DND-41 (cell line): Measurements from ENCODE around the gene NPAS2.
A peak's percentile ranks its signal among the peaks of the same experiment; 100 is the strongest.

ENCODE experiments used
- ATAC-seq: fragments of 200-7000 bp; cut with Tn5 transposase; 3 replicates; pipeline ENCODE4 v1.9.1; 2021; ENCODE audit warnings: low read depth; ENCODE audit not compliant: insufficient read depth
- DNase-seq: peaks from one replicate; pipeline ENCODE4 v3.0.0-alpha.2; 2020
- H2AFZ ChIP-seq: 2 replicates; pipeline ENCODE4 v1.6.0; 2012; ENCODE audit warnings: low read depth, low read length
- H3K27ac ChIP-seq: 2 replicates; pipeline ENCODE4 v1.5.1; 2012; ENCODE audit warnings: low read length, inconsistent platforms
- H3K27me3 ChIP-seq: fragments of 200-600 bp; sonication (generic); 2 replicates; pipeline ENCODE4 v1.6.0; 2012; ENCODE audit warnings: low read length, mild to moderate bottlenecking, inconsistent platforms; ENCODE audit not compliant: insufficient read depth, poor library complexity
- H3K36me3 ChIP-seq: 2 replicates; pipeline ENCODE4 v1.5.1; 2012; ENCODE audit warnings: low read length, inconsistent platforms; ENCODE audit not compliant: insufficient read depth
- H3K4me1 ChIP-seq: 2 replicates; pipeline ENCODE4 v1.5.1; 2012; ENCODE audit warnings: mild to moderate bottlenecking, low read length; ENCODE audit not compliant: insufficient read depth
- H3K4me2 ChIP-seq: 2 replicates; pipeline ENCODE4 v1.6.0; 2012; ENCODE audit warnings: mild to moderate bottlenecking, moderate library complexity, low read length, inconsistent platforms; ENCODE audit not compliant: insufficient read depth
- H3K4me3 ChIP-seq, 2 experiments: fragments of 200-600 bp in 1 of 2; shearing (Covaris generic) in 1 of 2; 2 replicates each; pipeline ENCODE4 v1.5.1; 2012 to 2016; ENCODE audit warnings: inconsistent platforms in 2 of 2, low read length in 2 of 2, mild to moderate bottlenecking in 2 of 2, low read depth in 1 of 2, moderate library complexity in 1 of 2
- H3K79me2 ChIP-seq: 2 replicates; pipeline ENCODE4 v1.6.0; 2012; ENCODE audit warnings: low read length, inconsistent platforms; ENCODE audit not compliant: insufficient read depth
- H3K9ac ChIP-seq: 2 replicates; pipeline ENCODE4 v1.6.0; 2012; ENCODE audit warnings: low read depth, mild to moderate bottlenecking, inconsistent platforms, low read length, moderate library complexity
- H3K9me3 ChIP-seq: 2 replicates; pipeline ENCODE4 v1.5.1; 2012; ENCODE audit warnings: low read length, moderate library complexity, mild to moderate bottlenecking, inconsistent platforms; ENCODE audit not compliant: insufficient read depth, severe bottlenecking
- H4K20me1 ChIP-seq: 2 replicates; pipeline ENCODE4 v1.6.0; 2012; ENCODE audit warnings: low read length; ENCODE audit not compliant: insufficient read depth
- CTCF ChIP-seq: IDR thresholded peaks from 2 replicates; pipeline ENCODE4 v1.5.1; 2012; ENCODE audit warnings: borderline replicate concordance, low read length, moderate library complexity, mild to moderate bottlenecking; ENCODE audit not compliant: poor library complexity, severe bottlenecking; ENCODE audit errors: extremely low read depth
- EZH2 ChIP-seq: IDR thresholded peaks from 3 replicates; pipeline ENCODE4 v1.6.1; 2012; ENCODE audit warnings: borderline replicate concordance, low read depth, mild to moderate bottlenecking, moderate library complexity, low read length, inconsistent platforms; ENCODE audit not compliant: severe bottlenecking

Gene NPAS2

GRCh38 chr2:101038455-101039255, 218.7 kb downstream of the NPAS2 start:
- peak; percentile 64 for TF ChIP-seq CTCF
- no peak for TF ChIP-seq EZH2
- H3K4me3 ChIP-seq: no peak overlapping the region
- H3K4me1 ChIP-seq: no peaks in the 10 kb centered on the region
- H2AFZ ChIP-seq: no peak overlapping the region
- H4K20me1 ChIP-seq: no peaks in the 10 kb centered on the region; the same call in 1 of the 2 replicates
- no peaks in the 10 kb centered on the region for H3K79me2 ChIP-seq
- no peak overlapping the region for H3K9ac ChIP-seq
- ATAC-seq (peak; percentile 42; the same call in 1 of the 3 replicates), DNase-seq (peak; percentile 31)
- H3K4me2 ChIP-seq: no peak overlapping the region
- H3K9me3 ChIP-seq: no peaks in the 10 kb centered on the region
- no peaks in the 10 kb centered on the region for H3K27me3 ChIP-seq
- peaks cover 34% of the 10 kb centered on the region for H3K36me3 ChIP-seq
- H3K27ac ChIP-seq: peak overlapping the region; percentile 55; the same call in 1 of the 2 replicates

- Histone ChIP-seq H3K4me2 (no peak overlapping the region), H2AFZ (no peak overlapping the region)
- ATAC-seq: no peak
These were observed 220.1 kb downstream of the NPAS2 start for GRCh38 chr2:101040072-101040471.

GRCh38 chr2:101040761-101041160, 220.8 kb downstream of the NPAS2 start:
- Histone ChIP-seq H3K79me2 (no peaks in the 10 kb centered on the region), H2AFZ (no peak overlapping the region), H3K4me1 (no peaks in the 10 kb centered on the region), H3K4me3 (no peak overlapping the region), H3K9ac (no peak overlapping the region), H3K4me2 (no peak overlapping the region), H3K36me3 (peaks cover 19% of the 10 kb centered on the region), H3K9me3 (no peaks in the 10 kb centered on the region), H3K27me3 (no peaks in the 10 kb centered on the region), H3K27ac (no peak overlapping the region), H4K20me1 (no peaks in the 10 kb centered on the region)
- ATAC-seq (no peak), DNase-seq (no peak)
- no peak for TF ChIP-seq CTCF
- no peak for TF ChIP-seq EZH2

More at GRCh38 chr2:101040072-101040471, 220.1 kb downstream of the NPAS2 start:
- Histone ChIP-seq H3K27ac (no peak overlapping the region), H3K9me3 (no peaks in the 10 kb centered on the region), H3K79me2 (no peaks in the 10 kb centered on the region), H3K4me1 (no peaks in the 10 kb centered on the region), H3K27me3 (no peaks in the 10 kb centered on the region), H3K9ac (no peak overlapping the region), H3K4me3 (no peak overlapping the region), H4K20me1 (no peaks in the 10 kb centered on the region), H3K36me3 (peaks cover 24% of the 10 kb centered on the region)
- no peak for TF ChIP-seq EZH2
- no peak for TF ChIP-seq CTCF
- DNase-seq: no peak
